ENCODE measurements around the gene TECPR2. TPM values are rescaled to one million over a fixed set of nuclear protein-coding genes. Genes with fewer than 3 reads are reported as not detected.

TECPR2 gene
- total RNA-seq, 3 donors from 2014 or later (not counting 1 experiment from before 2014, with no cell fraction given) = 10.8 to 18.6 (median 15.3) TPM

DNA sequence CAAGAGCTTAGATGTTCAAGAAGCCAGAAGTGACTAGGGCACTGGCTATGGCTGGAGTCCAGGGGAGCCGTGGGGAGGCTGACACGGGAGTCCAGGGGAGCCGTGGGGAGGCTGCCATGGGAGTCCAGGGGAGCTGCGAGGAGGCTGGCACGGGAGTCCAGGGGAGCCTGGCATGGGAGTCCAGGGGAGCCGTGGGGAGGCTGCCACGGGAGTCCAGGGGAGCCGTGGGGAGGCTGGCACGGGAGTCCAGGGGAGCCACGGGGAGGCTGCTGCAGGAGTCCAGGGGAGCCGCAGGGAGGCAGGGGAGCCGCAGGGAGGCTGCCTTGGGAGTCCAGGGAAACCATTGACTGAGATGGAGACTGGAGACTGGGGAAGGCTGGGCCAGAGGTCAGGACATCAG is 54.9 kb downstream of the TECPR2 start:
- H3K27ac Mint-ChIP-seq = peak overlapping the region in 1 of 2 donors; percentile 27
- H3K27me3 ChIP-seq (ENCODE audit: control insufficient read depth, insufficient read depth, low read length) = no peaks in the 10 kb centered on the region
- no peak overlapping the region for H3K4me3 ChIP-seq (ENCODE audit: low read length)
- H3K9me3 ChIP-seq (ENCODE audit: control insufficient read depth, insufficient read depth, low read length) = no peaks in the 10 kb centered on the region
- DNase-seq (no peak), ATAC-seq (no peak)
- no peaks in the 10 kb centered on the region for H3K4me1 ChIP-seq (ENCODE audit: control insufficient read depth, insufficient read depth, low read length)
- no peaks in the 10 kb centered on the region for H3K9me3 Mint-ChIP-seq
- no peaks in the 10 kb centered on the region for H3K4me1 Mint-ChIP-seq
- intact Hi-C loops (cut with micrococcal nuclease) = no loop called here
- H3K27me3 Mint-ChIP-seq (ENCODE audit: low read depth in 2 of 2) = no peaks in the 10 kb centered on the region
- 94% methylated on average over 12 of the region's 12 CpGs for WGBS (ENCODE audit: insufficient coverage)
- peaks cover 8% of the 10 kb centered on the region for H3K36me3 ChIP-seq (ENCODE audit: control insufficient read depth, insufficient read depth, low read length)
- TF ChIP-seq, protein P1, sequence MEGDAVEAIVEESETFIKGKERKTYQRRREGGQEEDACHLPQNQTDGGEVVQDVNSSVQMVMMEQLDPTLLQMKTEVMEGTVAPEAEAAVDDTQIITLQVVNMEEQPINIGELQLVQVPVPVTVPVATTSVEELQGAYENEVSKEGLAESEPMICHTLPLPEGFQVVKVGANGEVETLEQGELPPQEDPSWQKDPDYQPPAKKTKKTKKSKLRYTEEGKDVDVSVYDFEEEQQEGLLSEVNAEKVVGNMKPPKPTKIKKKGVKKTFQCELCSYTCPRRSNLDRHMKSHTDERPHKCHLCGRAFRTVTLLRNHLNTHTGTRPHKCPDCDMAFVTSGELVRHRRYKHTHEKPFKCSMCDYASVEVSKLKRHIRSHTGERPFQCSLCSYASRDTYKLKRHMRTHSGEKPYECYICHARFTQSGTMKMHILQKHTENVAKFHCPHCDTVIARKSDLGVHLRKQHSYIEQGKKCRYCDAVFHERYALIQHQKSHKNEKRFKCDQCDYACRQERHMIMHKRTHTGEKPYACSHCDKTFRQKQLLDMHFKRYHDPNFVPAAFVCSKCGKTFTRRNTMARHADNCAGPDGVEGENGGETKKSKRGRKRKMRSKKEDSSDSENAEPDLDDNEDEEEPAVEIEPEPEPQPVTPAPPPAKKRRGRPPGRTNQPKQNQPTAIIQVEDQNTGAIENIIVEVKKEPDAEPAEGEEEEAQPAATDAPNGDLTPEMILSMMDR (IDR thresholded peaks at IDR 0.05) = no peak
- no peak overlapping the region for H3K27ac ChIP-seq (ENCODE audit: low read length)
- H3K36me3 Mint-ChIP-seq = no peaks in the 10 kb centered on the region
- no peak overlapping the region for H3K4me3 Mint-ChIP-seq

DNA sequence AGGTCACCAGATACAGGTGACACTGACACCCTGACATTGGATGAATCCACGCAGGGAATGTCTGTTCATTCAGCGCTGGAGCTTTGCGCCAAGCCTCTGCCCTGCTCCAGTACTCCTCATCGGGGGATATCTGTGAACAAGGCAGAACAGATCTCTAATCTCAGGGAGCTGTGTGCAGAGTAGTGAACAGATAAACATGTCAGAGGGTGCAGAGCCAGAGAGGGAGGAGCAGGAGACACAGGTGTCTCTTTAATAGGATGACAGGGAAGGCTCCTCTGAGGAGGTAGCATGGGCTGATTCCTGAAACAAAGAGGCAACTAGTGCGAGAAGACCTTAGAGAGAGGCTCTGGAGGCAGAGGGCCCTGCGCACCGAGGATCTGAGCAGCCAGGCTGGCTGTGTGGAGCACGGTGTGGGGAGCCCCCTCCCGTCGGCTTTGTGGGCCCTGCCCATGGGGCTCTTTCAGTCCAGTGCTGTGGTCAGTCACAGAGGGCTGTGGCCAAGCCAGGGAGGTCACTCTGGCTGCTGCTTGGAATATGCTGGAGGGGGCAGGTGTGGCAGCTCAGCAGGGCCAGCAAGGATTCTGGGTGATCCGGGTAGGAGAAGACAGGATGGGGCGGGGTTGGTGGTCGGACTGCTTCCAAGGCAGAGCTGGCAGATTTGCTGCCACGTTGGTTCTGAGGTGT is 55.6 kb downstream of the TECPR2 start:
- H3K27me3 Mint-ChIP-seq (ENCODE audit: low read depth in 2 of 2) = no peaks in the 10 kb centered on the region
- H3K4me3 ChIP-seq (ENCODE audit: low read length) = no peak overlapping the region
- H3K27ac Mint-ChIP-seq = no peak overlapping the region
- no peaks in the 10 kb centered on the region for H3K9me3 Mint-ChIP-seq
- TF ChIP-seq, protein P1 (IDR thresholded peaks at IDR 0.05) = no peak
- no peaks in the 10 kb centered on the region for H3K9me3 ChIP-seq (ENCODE audit: control insufficient read depth, insufficient read depth, low read length)
- H3K27ac ChIP-seq (ENCODE audit: low read length) = no peak overlapping the region
- H3K4me3 Mint-ChIP-seq = no peak overlapping the region
- H3K36me3 ChIP-seq (ENCODE audit: control insufficient read depth, insufficient read depth, low read length) = peaks cover 8% of the 10 kb centered on the region
- ATAC-seq (no peak), DNase-seq (no peak)
- H3K27me3 ChIP-seq (ENCODE audit: control insufficient read depth, insufficient read depth, low read length) = no peaks in the 10 kb centered on the region
- H3K36me3 Mint-ChIP-seq = no peaks in the 10 kb centered on the region
- no peaks in the 10 kb centered on the region for H3K4me1 Mint-ChIP-seq
- no peaks in the 10 kb centered on the region for H3K4me1 ChIP-seq (ENCODE audit: control insufficient read depth, insufficient read depth, low read length)
- intact Hi-C loops (cut with micrococcal nuclease) = no loop called here
- WGBS (ENCODE audit: insufficient coverage) = 96% methylated on average over 14 of the region's 14 CpGs

- Mint-ChIP-seq H3K9me3 (no peaks in the 10 kb centered on the region), H3K27me3 (ENCODE audit: low read depth in 2 of 2) (no peaks in the 10 kb centered on the region), H3K36me3 (no peaks in the 10 kb centered on the region), H3K27ac (no peak overlapping the region), H3K4me1 (no peaks in the 10 kb centered on the region), H3K4me3 (no peak overlapping the region)
- H3K27ac ChIP-seq (ENCODE audit: low read length) = no peak overlapping the region
- H3K4me1 ChIP-seq (ENCODE audit: control insufficient read depth, insufficient read depth, low read length) = no peaks in the 10 kb centered on the region
- peaks cover 8% of the 10 kb centered on the region for H3K36me3 ChIP-seq (ENCODE audit: control insufficient read depth, insufficient read depth, low read length)
- intact Hi-C loops (cut with micrococcal nuclease) = no loop called here
- H3K9me3 ChIP-seq (ENCODE audit: control insufficient read depth, insufficient read depth, low read length) = no peaks in the 10 kb centered on the region
- DNase-seq = no peak
- H3K4me3 ChIP-seq (ENCODE audit: low read length) = no peak overlapping the region
- WGBS (ENCODE audit: insufficient coverage) = 96% methylated on average over 14 of the region's 14 CpGs
- no peaks in the 10 kb centered on the region for H3K27me3 ChIP-seq (ENCODE audit: control insufficient read depth, insufficient read depth, low read length)
- no peak for ATAC-seq
- TF ChIP-seq, protein P1 (IDR thresholded peaks at IDR 0.05) = no peak
Measured at GRCh38 chr14:102418853-102419240, 56.1 kb downstream of the TECPR2 start.

GRCh38 chr14:102419276-102419675 is 56.5 kb downstream of the TECPR2 start:
- TF ChIP-seq, protein P1 (IDR thresholded peaks at IDR 0.05) = no peak
- H3K4me3 Mint-ChIP-seq = no peak overlapping the region
- no peak overlapping the region for H3K27ac ChIP-seq (ENCODE audit: low read length)
- H3K9me3 ChIP-seq (ENCODE audit: control insufficient read depth, insufficient read depth, low read length) = no peaks in the 10 kb centered on the region
- no peak for DNase-seq
- no peaks in the 10 kb centered on the region for H3K9me3 Mint-ChIP-seq
- H3K27me3 ChIP-seq (ENCODE audit: control insufficient read depth, insufficient read depth, low read length) = no peaks in the 10 kb centered on the region
- no peak overlapping the region for H3K27ac Mint-ChIP-seq
- no peaks in the 10 kb centered on the region for H3K4me1 Mint-ChIP-seq
- H3K4me1 ChIP-seq (ENCODE audit: control insufficient read depth, insufficient read depth, low read length) = no peaks in the 10 kb centered on the region
- H3K4me3 ChIP-seq (ENCODE audit: low read length) = no peak overlapping the region
- intact Hi-C loops (cut with micrococcal nuclease) = no loop called here
- peaks cover 5% of the 10 kb centered on the region for H3K36me3 ChIP-seq (ENCODE audit: control insufficient read depth, insufficient read depth, low read length)
- ATAC-seq = no peak
- H3K36me3 Mint-ChIP-seq = no peaks in the 10 kb centered on the region
- H3K27me3 Mint-ChIP-seq (ENCODE audit: low read depth in 2 of 2) = no peaks in the 10 kb centered on the region
- 97% methylated on average over 11 of the region's 11 CpGs for WGBS (ENCODE audit: insufficient coverage)

All from natural killer cell (primary cell).